K562 (cell line): ENCODE measurements around the gene SIRPB2. TPM values are rescaled to one million over a fixed set of nuclear protein-coding genes. Genes with fewer than 3 reads are reported as not detected.

Experiments used
- ATAC-seq: fragments of 200-7000 bp; cut with Tn5 transposase; 3 replicates; pipeline ENCODE4 v1.9.1; 2020; ENCODE audit warnings: moderate library complexity
- BruUV-seq: library from RNA; stranded (reverse); fragments of 400-500 nt; replicated peaks from 2 replicates; lab custom pipeline; 2021; lab: Mats Ljungman, UMichigan
- CTCF ChIA-PET: fragments of 300-600 bp; formaldehyde crosslinking; extraction: SDS; loops from one replicate; lab custom pipeline; 2021; ENCODE audit warnings: low intra/inter-chr PET ratio; lab: Yijun Ruan, JAX
- POLR2A ChIA-PET: fragments of 300-600, 350-650 bp; sonication (Branson Sonifier 250); formaldehyde crosslinking; extraction: SDS; loops from one replicate; lab custom pipeline; 2021; ENCODE audit warnings: antibody characterized with exemption, inconsistent platforms; lab: Yijun Ruan, JAX
- DNase-seq, 4 experiments: peaks; one replicate each; pipeline versions ENCODE4 v3.0.0 to v3.0.0-alpha.2; 2011 to 2018; ENCODE audit warnings: low spot score in 3 of 4, mixed read lengths in 3 of 4; ENCODE audit errors: extremely low read depth in 1 of 4
- FAIRE-seq: peaks from 2 replicates; lab custom pipeline; 2011; peaks lifted over from hg19 to GRCh38; lab: Jason Lieb, UNC
- H2AFZ ChIP-seq: 2 replicates; pipeline ENCODE4 v1.6.0; 2011; ENCODE audit warnings: low read depth, low read length, control low read depth, inconsistent platforms
- H3K27ac ChIP-seq: fragments of 200-600 bp; 3 replicates; pipeline ENCODE4 v1.8.0; 2011; ENCODE audit warnings: low read depth, mild to moderate bottlenecking, control low read depth, inconsistent platforms, low read length, moderate library complexity, mixed read lengths; ENCODE audit errors: extremely low read depth
- H3K27me3 ChIP-seq, 2 experiments: fragments of 300-600 bp in 1 of 2; 2 replicates in 1 of 2; 3 replicates in 1 of 2; pipeline versions ENCODE4 v1.6.0 to v1.8.0; 2011; ENCODE audit warnings: inconsistent platforms in 2 of 2, low read length in 2 of 2, mild to moderate bottlenecking in 1 of 2, mixed read lengths in 1 of 2, moderate library complexity in 1 of 2; ENCODE audit not compliant: control insufficient read depth in 2 of 2, insufficient read depth in 2 of 2
- H3K36me3 ChIP-seq: fragments of 300-600 bp; 3 replicates; pipeline ENCODE4 v1.8.0; 2011; ENCODE audit warnings: mild to moderate bottlenecking, low read length, inconsistent platforms; ENCODE audit not compliant: control insufficient read depth, insufficient read depth
- H3K4me1 ChIP-seq, 2 experiments: fragments of 200-600 bp in 1 of 2; replicated peaks in 1 of 2; 2 replicates in 1 of 2; 3 replicates in 1 of 2; pipeline versions ENCODE4 v1.5.1 to v1.8.0; 2011; ENCODE audit warnings: inconsistent platforms in 2 of 2, low read length in 2 of 2, mild to moderate bottlenecking in 1 of 2, mixed read lengths in 1 of 2, moderate library complexity in 1 of 2; ENCODE audit not compliant: control insufficient read depth in 2 of 2, insufficient read depth in 2 of 2
- H3K4me2 ChIP-seq: 2 replicates; pipeline ENCODE4 v1.6.1; 2011; ENCODE audit warnings: low read length, control low read depth, inconsistent platforms, mixed read lengths; ENCODE audit not compliant: insufficient read depth
- H3K4me3 ChIP-seq: fragments of 200-600 bp; sonication (generic), shearing (Covaris generic); 2 replicates; pipeline ENCODE4 v1.5.1; 2016; ENCODE audit warnings: control low read depth, inconsistent platforms
- H3K79me2 ChIP-seq: fragments of 200-600 bp; 3 replicates; pipeline ENCODE4 v1.8.0; 2011; ENCODE audit warnings: low read length, inconsistent platforms; ENCODE audit not compliant: control insufficient read depth, insufficient read depth
- H3K9ac ChIP-seq, 2 experiments: 2 replicates each; pipeline versions ENCODE4 v1.6.0 to v1.6.1; 2011; ENCODE audit warnings: low read depth in 2 of 2, low read length in 2 of 2, control low read depth in 1 of 2, inconsistent platforms in 1 of 2, mild to moderate bottlenecking in 1 of 2, mixed read lengths in 1 of 2; ENCODE audit not compliant: insufficient read depth in 1 of 2
- H3K9me1 ChIP-seq: one replicate; pipeline ENCODE4 v1.6.0; 2011; ENCODE audit warnings: inconsistent platforms, mild to moderate bottlenecking, low read length, moderate library complexity; ENCODE audit not compliant: control insufficient read depth, insufficient read depth
- H3K9me3 ChIP-seq: replicated peaks from 2 replicates; pipeline ENCODE4 v1.5.1; 2011; ENCODE audit warnings: low read depth, low read length, inconsistent platforms; ENCODE audit not compliant: control insufficient read depth, insufficient read depth
- H4K20me1 ChIP-seq: replicated peaks from 2 replicates; pipeline ENCODE4 v1.6.1; 2011; ENCODE audit warnings: low read length, inconsistent platforms, mixed read lengths; ENCODE audit not compliant: control insufficient read depth, insufficient read depth
- CBFB ChIP-seq: sonication (generic); formaldehyde crosslinking; IDR thresholded peaks from 2 replicates; pipeline ENCODE4 v1.4.0; 2020; ENCODE audit warnings: mild to moderate bottlenecking, missing genetic modification reagents
- EHMT2 ChIP-seq: fragments of 450-650 bp; IDR thresholded peaks from 2 replicates; pipeline ENCODE4 v1.6.1; 2018; ENCODE audit warnings: antibody characterized with exemption
- ETV6 ChIP-seq, 3 experiments: fragments of 150-350 bp in 1 of 3; sonication (generic) in 1 of 3; formaldehyde crosslinking in 1 of 3; IDR thresholded peaks; 2 replicates each; pipeline versions ENCODE4 v1.6.1 to v1.8.0; 2014 to 2022; ENCODE audit warnings: borderline replicate concordance in 2 of 3, low read depth in 2 of 3, antibody characterized with exemption in 1 of 3, low read length in 1 of 3, mild to moderate bottlenecking in 1 of 3, missing genetic modification reagents in 1 of 3
- EZH2 ChIP-seq: IDR thresholded peaks from 2 replicates; pipeline ENCODE4 v1.6.1; 2012; ENCODE audit warnings: low read depth, mild to moderate bottlenecking, inconsistent platforms, low read length, borderline replicate concordance
- HDAC6 ChIP-seq: IDR thresholded peaks from 2 replicates; pipeline ENCODE4 v1.6.1; 2012; ENCODE audit warnings: low read depth, mild to moderate bottlenecking, control low read depth, inconsistent platforms, low read length, moderate library complexity
- KAT2B ChIP-seq: IDR thresholded peaks from one replicate; pipeline ENCODE4 v1.6.1; 2012; ENCODE audit warnings: low read depth, mild to moderate bottlenecking, control low read depth, inconsistent platforms, low read length, moderate library complexity
- MECOM ChIP-seq: fragments of 250-450 bp; sonication (Bioruptor Pico); IDR thresholded peaks from 2 replicates; pipeline ENCODE4 v1.8.0; 2022; ENCODE audit warnings: inconsistent platforms
- NRF1 ChIP-seq, 2 experiments: fragments of 450-650 bp; IDR thresholded peaks in 1 of 2; conservative IDR thresholded peaks in 1 of 2; 2 replicates each; pipeline ENCODE4 v1.6.1; 2014; ENCODE audit warnings: mild to moderate bottlenecking in 2 of 2
- OTX1 ChIP-seq: fragments of 450-650 bp; formaldehyde crosslinking; IDR thresholded peaks from 2 replicates; pipeline ENCODE4 v1.4.0; 2022; ENCODE audit warnings: mild to moderate bottlenecking
- POLR2G ChIP-seq: fragments of 200-400 bp; formaldehyde crosslinking; IDR thresholded peaks from 2 replicates; pipeline ENCODE4 v1.6.1; 2017; ENCODE audit warnings: low read depth, mild to moderate bottlenecking, antibody characterized with exemption, low read length, moderate library complexity
- POLR3G ChIP-seq: IDR thresholded peaks from 2 replicates; pipeline ENCODE4 v1.6.1; 2011; ENCODE audit not compliant: insufficient read length, insufficient replicate concordance; ENCODE audit errors: extremely low read depth
- RB1 ChIP-seq: fragments of 450-650 bp; IDR thresholded peaks from 2 replicates; pipeline ENCODE4 v1.6.1; 2017; ENCODE audit warnings: low read depth, mild to moderate bottlenecking
- TCF7L2 ChIP-seq: fragments of 150-350 bp; IDR thresholded peaks from 2 replicates; pipeline ENCODE4 v1.6.1; 2016; ENCODE audit warnings: low read depth, mild to moderate bottlenecking, low read length, moderate library complexity
- ZNF232 ChIP-seq: sonication (generic); formaldehyde crosslinking; IDR thresholded peaks from 2 replicates; pipeline ENCODE4 v1.8.0; 2022; ENCODE audit warnings: mild to moderate bottlenecking, missing genetic modification reagents
- ZNF239 ChIP-seq: fragments of 250-450 bp; sonication (Bioruptor Pico); IDR thresholded peaks from 2 replicates; pipeline ENCODE4 v1.4.0; 2020; ENCODE audit warnings: mild to moderate bottlenecking
- WGBS: fragments of 100-300 bp; shearing (Covaris generic); methylation state at CpG from one replicate; pipeline ENCODE4 v1.1.6; 2016; ENCODE audit warnings: low coverage, mixed read lengths; ENCODE audit not compliant: insufficient coverage; ENCODE audit errors: missing lambda C conversion rate; 5-methylcytosine and 5-hydroxymethylcytosine counted together
- in situ Hi-C: fragments of 300-500 bp; cut with MboI; formaldehyde crosslinking; loops from 4 replicates; pipeline ENCODE4 v1.15.0; 2018; ENCODE audit warnings: inconsistent platforms, mixed read lengths
- intact Hi-C: fragments of 100-400 bp; cut with micrococcal nuclease; formaldehyde crosslinking; loops from 2 replicates; pipeline ENCODE4 v1.14.2; 2022
- polyA plus RNA-seq, 8 experiments: library from polyadenylated mRNA; depleted of rRNA in 4 of 8; stranded (reverse) in 5 of 8; unstranded in 3 of 8; fragments of >200 nt; fragmentation: Nextera tagmentation in 2 of 8; fragmentation: Illumina TruSeq in 1 of 8; extraction: Ambion mirVana in 2 of 8; extraction: Trizol in 1 of 8; gene quantifications; 2 replicates each; pipeline versions ENCODE4 v1.2.1 to v1.2.3, GENCODE V29; 2011 to 2014; ENCODE audit warnings: inconsistent platforms in 1 of 8, missing spikeins in 1 of 8
- total RNA-seq, 7 experiments: library from RNA; depleted of rRNA in 6 of 7; stranded (reverse); fragments of >200 nt in 6 of 7; fragmentation: Illumina TruSeq in 2 of 7; extraction: Trizol in 2 of 7; gene quantifications; 2 replicates each; pipeline versions ENCODE4 v1.2.1 to v1.2.3, GENCODE V29; 2011 to 2021; ENCODE audit warnings: low replicate concordance in 1 of 7
- TF ChIP-seq, protein P1 (sequence below): IDR thresholded peaks from 2 replicates; pipeline ENCODE4 v1.6.1; 2014; ENCODE audit warnings: antibody characterized with exemption
- TF ChIP-seq, protein P2 (sequence below): fragments of 250-450 bp; sonication (Bioruptor Pico); IDR thresholded peaks from 2 replicates; pipeline ENCODE4 v1.4.0; 2020; ENCODE audit warnings: mild to moderate bottlenecking, moderate library complexity
- TF ChIP-seq, protein P3 (sequence below): fragments of 200-400 bp; formaldehyde crosslinking; IDR thresholded peaks from 2 replicates; pipeline ENCODE4 v1.6.1; 2017; ENCODE audit warnings: mild to moderate bottlenecking, low read depth, low read length, moderate library complexity

SIRPB2 gene
- total and polyA plus RNA-seq, 9 of the 15 experiments (the other 6 are each of a cell fraction or from before 2014, with no cell fraction given): 0.07 TPM; not detected in 7

DNA sequence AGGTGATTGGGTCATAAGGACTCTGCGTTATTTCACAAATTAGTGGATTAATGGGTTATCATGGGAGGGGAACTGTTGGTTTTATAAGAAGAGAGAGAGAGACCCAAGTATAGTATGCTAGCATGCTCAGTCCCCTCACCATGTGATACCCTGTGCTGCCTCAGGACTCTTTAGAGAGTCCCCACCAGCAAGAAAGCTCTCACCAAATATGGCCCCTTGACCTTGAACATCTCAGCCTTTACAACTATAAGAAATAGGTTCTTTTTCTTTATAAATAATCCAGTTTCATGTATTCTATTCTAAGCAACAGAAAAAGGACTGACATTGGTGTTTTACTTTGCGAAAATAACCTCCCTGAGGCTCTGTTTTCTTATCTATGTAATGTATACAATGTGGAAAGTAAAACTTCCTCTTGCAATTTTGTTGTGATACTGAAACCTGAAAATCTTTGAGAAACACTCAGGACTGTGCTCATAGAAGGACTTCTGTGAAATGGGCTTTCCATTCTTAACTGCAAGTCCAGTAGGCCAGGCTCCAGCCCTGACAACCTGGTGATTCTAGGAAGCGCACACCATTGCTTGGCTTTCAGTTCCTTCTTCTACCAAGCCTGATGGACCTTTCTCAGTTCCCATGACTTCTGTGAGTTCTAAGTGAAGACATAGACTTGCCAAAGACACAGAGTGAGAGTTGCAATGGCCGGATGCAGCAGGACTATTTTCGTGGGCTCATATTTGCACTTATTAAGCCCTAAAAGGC lies 44.4 kb upstream of the SIRPB2 start:
- intact Hi-C loops: no loop called here
- no peak overlapping the region for H3K4me2 ChIP-seq
- no peak for TF ChIP-seq ZNF239 (CRISPR knock-in tag)
- TF ChIP-seq EHMT2: no peak
- TF ChIP-seq OTX1 (CRISPR knock-in tag): no peak
- TF ChIP-seq KAT2B: no peak
- TF ChIP-seq, protein P1, sequence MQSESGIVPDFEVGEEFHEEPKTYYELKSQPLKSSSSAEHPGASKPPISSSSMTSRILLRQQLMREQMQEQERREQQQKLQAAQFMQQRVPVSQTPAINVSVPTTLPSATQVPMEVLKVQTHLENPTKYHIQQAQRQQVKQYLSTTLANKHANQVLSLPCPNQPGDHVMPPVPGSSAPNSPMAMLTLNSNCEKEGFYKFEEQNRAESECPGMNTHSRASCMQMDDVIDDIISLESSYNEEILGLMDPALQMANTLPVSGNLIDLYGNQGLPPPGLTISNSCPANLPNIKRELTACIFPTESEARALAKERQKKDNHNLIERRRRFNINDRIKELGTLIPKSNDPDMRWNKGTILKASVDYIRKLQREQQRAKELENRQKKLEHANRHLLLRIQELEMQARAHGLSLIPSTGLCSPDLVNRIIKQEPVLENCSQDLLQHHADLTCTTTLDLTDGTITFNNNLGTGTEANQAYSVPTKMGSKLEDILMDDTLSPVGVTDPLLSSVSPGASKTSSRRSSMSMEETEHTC: no peak
- TF ChIP-seq ZNF232: no peak
- TF ChIP-seq HDAC6: no peak
- no peak for TF ChIP-seq POLR3G
- no peak for TF ChIP-seq NRF1 (conservative IDR thresholded peaks at IDR 0.05 in 1 of 2, IDR thresholded peaks at IDR 0.05 in 1 of 2)
- no peak for TF ChIP-seq RB1
- no peak for TF ChIP-seq POLR2G
- no peak for TF ChIP-seq CBFB (CRISPR knock-in tag)
- no peak for TF ChIP-seq MECOM (CRISPR knock-in tag)
- no peak for TF ChIP-seq TCF7L2
- no peak for TF ChIP-seq ETV6 (IDR thresholded peaks at IDR 0.05; ENCODE audit: borderline replicate concordance in 1 of 2, low read depth in 2 of 2, low read length in 1 of 2)
- TF ChIP-seq ETV6 (CRISPR knock-in tag; IDR thresholded peaks at IDR 0.05; ENCODE audit: borderline replicate concordance): no peak
- TF ChIP-seq, protein P2, sequence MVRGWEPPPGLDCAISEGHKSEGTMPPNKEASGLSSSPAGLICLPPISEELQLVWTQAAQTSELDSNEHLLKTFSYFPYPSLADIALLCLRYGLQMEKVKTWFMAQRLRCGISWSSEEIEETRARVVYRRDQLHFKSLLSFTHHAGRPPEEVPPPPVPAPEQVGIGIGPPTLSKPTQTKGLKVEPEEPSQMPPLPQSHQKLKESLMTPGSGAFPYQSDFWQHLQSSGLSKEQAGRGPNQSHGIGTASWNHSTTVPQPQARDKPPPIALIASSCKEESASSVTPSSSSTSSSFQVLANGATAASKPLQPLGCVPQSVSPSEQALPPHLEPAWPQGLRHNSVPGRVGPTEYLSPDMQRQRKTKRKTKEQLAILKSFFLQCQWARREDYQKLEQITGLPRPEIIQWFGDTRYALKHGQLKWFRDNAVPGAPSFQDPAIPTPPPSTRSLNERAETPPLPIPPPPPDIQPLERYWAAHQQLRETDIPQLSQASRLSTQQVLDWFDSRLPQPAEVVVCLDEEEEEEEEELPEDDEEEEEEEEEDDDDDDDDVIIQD (CRISPR knock-in tag): no peak
- no peak for TF ChIP-seq EZH2
- TF ChIP-seq, protein P3, sequence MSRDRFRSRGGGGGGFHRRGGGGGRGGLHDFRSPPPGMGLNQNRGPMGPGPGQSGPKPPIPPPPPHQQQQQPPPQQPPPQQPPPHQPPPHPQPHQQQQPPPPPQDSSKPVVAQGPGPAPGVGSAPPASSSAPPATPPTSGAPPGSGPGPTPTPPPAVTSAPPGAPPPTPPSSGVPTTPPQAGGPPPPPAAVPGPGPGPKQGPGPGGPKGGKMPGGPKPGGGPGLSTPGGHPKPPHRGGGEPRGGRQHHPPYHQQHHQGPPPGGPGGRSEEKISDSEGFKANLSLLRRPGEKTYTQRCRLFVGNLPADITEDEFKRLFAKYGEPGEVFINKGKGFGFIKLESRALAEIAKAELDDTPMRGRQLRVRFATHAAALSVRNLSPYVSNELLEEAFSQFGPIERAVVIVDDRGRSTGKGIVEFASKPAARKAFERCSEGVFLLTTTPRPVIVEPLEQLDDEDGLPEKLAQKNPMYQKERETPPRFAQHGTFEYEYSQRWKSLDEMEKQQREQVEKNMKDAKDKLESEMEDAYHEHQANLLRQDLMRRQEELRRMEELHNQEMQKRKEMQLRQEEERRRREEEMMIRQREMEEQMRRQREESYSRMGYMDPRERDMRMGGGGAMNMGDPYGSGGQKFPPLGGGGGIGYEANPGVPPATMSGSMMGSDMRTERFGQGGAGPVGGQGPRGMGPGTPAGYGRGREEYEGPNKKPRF: no peak

More for the DNA sequence above, 44.4 kb upstream of the SIRPB2 start:
- H3K36me3 ChIP-seq: no peaks in the 10 kb centered on the region
- no peaks in the 10 kb centered on the region for H3K79me2 ChIP-seq
- H3K9ac ChIP-seq: no peak overlapping the region
- H3K9me1 ChIP-seq: no peaks in the 10 kb centered on the region
- no peaks in the 10 kb centered on the region; a peak in 1 of 5 replicates for H3K4me1 ChIP-seq
- CTCF ChIA-PET: no interaction called here
- in situ Hi-C loops: no loop called here
- no peaks in the 10 kb centered on the region; a peak in 2 of 5 replicates for H3K27me3 ChIP-seq
- BruUV-seq: no TSS peak
- DNase-seq (no peak), ATAC-seq (no peak), FAIRE-seq (no peak)
- 11% methylated on average over 4 of the region's 5 CpGs for WGBS
- no peak overlapping the region for H3K4me3 ChIP-seq
- H2AFZ ChIP-seq: no peak overlapping the region
- no peak overlapping the region for H3K27ac ChIP-seq
- POLR2A ChIA-PET: interaction anchor here (1.0 kb wide), 1 partner anchor 9 kb away, joined by 3 read pairs; no protein-coding TSS in a partner anchor
- no peaks in the 10 kb centered on the region for H3K9me3 ChIP-seq
- no peaks in the 10 kb centered on the region for H4K20me1 ChIP-seq
